Glomerular visceral epithelial cell (primary cell): ENCODE results near the gene UTP14A.
"Not testable (repeated sequence)": the region's sequence is repeated elsewhere in the genome, so short reads cannot be mapped to it uniquely, and the experiment has no call there.

ENCODE experiments used
- DNase-seq: peaks from one replicate; pipeline ENCODE4 v3.0.0-alpha.2; 2016; ENCODE audit errors: extremely low spot score

The UTP14A gene

DNA sequence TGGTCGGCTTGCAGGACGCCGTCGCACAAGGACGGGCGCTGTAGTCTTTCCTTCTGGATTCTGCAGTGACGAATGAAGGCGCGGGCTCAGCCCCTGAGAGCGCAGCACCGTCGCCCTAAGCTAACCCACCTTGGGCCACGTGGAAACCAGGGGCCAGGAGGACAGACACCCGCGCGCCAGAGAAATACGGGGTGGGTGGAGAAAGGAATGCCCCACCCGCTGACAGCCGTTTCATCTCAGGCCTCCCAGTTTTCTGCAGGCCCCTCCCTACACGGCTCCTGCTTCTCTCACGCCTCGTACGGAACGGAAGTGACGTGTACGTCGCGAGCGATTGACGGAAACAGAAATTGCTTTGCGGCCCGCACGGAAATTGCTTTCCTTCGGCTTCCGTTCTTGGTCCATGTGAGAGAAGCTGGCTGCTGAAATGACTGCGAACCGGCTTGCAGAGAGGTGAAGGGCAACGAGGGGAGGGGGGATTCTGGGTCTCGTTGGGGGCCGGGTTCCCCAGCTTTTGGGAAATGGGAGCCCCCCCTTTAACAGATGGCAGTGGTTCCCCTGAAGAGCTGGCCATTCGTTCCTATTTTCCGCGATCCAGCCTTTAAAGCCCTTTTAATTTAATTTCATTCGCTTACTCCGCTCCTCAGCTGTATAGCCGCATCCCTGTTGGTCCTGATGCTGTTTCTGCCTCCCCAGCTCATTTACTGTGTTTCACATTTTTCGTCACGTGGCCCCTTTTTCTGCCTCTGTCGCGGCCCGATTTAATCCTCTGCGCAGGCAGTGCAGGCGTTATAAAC, at the start of gene UTP14A:
Gene UTP14A (plus strand): TSS at position 378 of the 794 bp plus-strand sequence. CDS start 47 bp downstream, at position 425.
- DNase-seq = peak; percentile 84

DNA sequence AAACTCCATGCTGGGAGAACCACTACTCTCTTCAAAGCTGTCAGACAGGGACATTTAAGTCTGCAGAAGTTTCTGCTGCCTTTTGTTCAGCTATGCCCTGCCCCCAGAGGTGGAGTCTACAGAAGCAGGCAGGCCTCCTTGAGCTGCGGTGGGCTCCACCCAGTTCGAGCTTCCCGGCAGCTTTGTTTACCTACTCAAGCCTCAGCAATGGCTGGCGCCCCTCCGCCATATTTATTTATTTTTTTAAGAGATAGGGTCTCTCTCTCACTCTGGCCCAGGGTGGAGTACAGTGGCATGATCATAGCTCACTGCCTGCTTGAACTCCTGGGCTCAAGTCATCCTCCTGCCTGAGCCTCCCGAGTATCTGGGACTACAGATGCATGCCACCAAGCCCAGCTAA, 46.8 kb upstream of the UTP14A start:
- DNase-seq = not testable (repeated sequence)

DNA sequence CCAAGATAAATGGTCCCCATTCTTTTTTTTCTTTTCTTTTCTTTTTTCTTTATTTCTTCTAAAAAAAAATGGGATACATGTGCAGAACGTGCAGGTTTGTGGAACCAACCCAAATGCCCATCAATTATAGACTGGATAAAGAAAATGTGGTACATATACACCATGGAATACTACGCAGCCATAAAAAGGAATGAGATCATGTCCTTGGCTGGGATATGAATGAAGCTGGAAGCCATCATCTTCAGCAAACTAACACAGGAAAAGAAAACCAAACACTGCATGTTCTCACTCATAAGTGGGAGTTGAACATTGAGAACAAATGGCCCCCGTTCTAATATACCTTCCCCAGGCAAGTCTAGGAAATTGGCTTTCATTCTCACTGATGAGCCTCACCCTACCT, 39.6 kb upstream of the UTP14A start:
- not testable (repeated sequence) for DNase-seq

GRCh38 chrX:129872524-129872923, 33.4 kb upstream of the UTP14A start:
- no peak for DNase-seq

GRCh38 chrX:129875669-129876068, 30.3 kb upstream of the UTP14A start:
- peak; percentile 67 for DNase-seq

- peak; percentile 15 for DNase-seq
Measured at GRCh38 chrX:129876771-129877305, 29.1 kb upstream of the UTP14A start.

GRCh38 chrX:129877401-129877800, 28.6 kb upstream of the UTP14A start:
- DNase-seq = no peak

GRCh38 chrX:129900054-129900453, 5.9 kb upstream of the UTP14A start:
- no peak for DNase-seq

GRCh38 chrX:129908636-129909035, 2.7 kb downstream of the UTP14A start:
- DNase-seq = no peak

DNA sequence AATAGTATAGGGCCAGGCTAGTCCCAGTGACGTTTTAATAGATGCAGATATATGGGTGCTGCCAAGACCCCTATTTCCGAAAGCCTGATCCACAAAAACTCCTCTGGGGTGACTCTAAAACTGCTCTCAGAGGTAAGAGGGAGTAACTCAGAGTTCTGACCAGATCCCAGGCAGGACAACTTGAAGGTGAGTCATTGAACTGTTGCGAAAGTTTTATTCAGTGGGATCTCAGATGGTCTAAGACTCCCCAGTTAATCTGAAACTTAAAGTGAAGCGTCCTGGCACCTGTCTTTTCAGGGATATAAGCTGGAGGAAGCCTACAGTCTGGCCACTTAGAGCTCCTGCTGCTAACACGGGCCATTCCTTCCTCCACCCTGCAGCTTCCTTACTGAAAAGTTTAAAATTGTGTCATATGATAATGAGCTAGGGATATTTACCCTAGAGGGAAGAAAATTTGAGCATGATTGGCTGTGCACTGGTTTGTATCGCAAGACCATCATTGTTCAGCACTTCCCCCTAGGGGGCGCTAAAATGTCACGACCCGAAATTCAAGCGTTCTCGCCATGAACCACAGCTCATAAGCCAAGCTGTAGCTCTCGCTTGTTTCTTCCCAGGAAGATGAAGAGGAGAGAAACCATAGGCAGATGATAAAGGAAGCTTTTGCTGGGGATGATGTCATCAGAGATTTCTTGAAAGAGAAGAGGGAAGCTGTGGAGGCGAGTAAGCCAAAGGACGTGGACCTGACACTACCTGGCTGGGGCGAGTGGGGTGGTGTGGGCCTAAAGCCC, 19.5 kb downstream of the UTP14A start:
- DNase-seq = peak; percentile 62

GRCh38 chrX:129930941-129931410, 25.0 kb downstream of the UTP14A start:
- no peak for DNase-seq

GRCh38 chrX:129931411-129932015, 25.5 kb downstream of the UTP14A start:
- peak; percentile 45 for DNase-seq

DNA sequence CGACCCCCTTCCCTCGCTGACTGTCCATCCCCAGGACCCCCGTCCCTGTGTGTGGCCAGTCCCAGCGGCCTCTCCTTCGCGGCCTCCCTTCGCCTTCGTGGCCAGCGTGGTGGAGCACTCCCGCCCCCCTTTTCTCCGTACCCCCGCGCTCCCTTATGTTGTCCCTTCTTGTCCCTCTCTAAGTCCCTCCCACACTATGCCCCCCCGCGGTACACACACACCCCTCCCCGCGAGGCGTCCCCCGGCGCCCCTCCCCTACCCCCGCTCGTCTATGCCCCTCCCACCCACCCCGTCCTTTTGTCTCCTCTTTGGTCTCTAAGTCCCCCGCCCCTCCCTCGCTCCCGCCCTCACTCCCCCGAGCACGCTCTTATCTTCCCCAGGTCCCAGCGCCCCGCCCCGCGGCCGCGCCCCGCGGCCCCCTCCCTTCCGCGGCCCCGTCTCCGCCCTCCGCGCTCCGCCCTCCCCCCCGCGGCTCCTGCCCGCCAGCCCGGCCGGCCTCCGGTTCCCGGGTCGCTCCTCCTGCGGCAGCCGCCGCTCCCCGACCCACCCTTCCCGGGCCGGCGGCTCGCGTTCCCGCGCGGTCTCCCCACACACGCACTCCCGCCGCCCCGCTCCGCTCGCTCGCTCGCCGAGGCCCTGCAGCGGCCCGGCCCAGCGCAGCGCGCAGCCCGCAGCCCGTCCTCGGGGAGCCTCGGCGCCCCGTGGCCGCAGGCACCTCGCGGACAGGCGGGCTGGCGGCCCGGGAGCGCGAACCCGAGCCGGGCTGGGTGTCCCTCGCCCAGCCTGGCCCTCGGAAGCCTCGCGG, 26.3 kb downstream of the UTP14A start:
- DNase-seq = peak; percentile 81

DNA sequence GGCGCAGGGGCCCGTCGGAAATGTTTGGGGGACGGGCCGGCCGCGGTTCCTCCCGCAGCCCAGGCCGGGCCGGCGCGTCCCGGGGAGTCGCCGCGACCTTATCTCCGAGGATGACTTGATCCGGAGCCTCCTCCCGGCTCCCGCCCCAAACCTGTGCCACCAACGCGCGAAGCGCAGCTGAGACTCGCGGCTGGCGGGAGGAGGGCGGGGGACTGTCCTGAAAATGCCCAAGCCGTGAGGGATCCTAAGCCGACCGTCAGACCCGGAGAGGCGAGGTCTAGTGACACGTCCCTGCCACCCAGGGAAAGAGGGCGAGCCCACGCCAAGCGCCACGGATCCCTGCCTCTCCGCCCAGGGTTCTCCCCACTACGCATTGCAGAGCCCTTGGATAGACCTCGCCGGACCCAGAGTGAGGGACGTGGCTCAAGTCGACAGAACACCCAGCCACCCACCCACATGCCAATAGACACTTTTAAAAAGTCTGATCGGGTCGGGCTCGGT, 26.9 kb downstream of the UTP14A start:
- DNase-seq = peak; percentile 1

DNA sequence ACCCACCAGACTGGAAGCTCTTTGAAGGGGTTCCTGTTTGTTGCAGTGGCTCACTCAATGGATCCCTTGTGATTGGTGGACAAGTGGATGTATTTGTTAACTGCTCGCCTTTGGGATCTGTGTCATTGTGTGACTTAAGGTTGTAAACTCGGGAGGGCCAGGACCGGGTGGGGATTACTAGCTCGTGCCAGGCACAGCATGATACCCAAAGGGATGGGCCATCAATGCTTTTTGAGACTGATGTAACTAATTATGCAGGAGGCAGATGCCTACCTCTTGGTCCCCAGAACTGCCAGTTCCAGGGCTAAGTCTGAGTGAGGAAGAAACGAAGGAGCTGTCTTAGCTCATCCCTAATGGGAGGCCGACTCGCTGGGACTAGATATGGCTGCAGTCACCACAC, 27.7 kb downstream of the UTP14A start:
- DNase-seq = no peak

DNA sequence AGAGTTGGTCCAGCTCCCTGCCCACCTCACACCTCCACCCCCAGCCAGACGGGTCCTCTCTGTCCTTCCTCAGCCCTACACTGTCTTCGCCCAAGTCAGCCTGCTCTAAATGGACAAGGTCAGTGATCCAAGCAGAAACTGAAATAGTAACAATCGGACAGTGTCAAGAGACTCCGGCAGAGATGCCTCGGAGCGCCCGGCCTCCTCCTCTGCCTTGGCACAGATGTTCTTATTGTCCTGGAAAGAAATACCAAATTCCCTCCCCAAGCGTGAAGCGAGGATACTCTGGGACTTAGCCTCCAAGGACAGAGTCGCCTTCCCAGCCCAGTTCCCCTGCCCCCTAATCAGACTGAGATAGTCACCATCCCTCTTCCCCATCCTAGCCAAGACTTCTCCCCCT, 28.5 kb downstream of the UTP14A start:
- DNase-seq = no peak

DNA sequence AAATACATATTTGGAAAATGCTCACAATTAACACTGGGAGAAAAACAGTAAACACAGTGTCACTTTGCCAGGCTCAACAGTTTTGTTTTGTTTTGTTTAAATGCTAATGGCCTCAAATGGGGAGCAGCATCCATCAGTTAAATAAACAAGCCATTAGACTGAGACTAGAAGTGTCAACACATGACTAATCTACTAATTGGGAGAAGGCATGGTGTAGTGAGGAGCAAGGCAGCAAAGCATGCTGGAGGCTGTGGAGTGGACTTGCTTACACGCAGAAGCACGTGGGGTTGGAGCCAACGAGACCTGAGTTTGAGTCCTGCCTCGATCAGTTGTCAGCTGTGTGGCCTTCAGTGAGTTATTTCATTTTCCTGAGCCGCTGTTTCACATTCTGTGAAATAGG, 29.0 kb downstream of the UTP14A start:
- DNase-seq = no peak

- no peak for DNase-seq
Measured at GRCh38 chrX:129938081-129938480, 32.1 kb downstream of the UTP14A start.

- no peak for DNase-seq
Measured at GRCh38 chrX:129939986-129940385, 34.0 kb downstream of the UTP14A start.

- no peak for DNase-seq
Measured at GRCh38 chrX:129940721-129941120, 34.8 kb downstream of the UTP14A start.

- DNase-seq = no peak
Measured at GRCh38 chrX:129945131-129945530, 39.2 kb downstream of the UTP14A start.
